HG03469 (cell line): ENCODE data around the gene ZFY.
"Not testable (repeated sequence)": the region's sequence is repeated elsewhere in the genome, so short reads cannot be mapped to it uniquely, and the experiment has no call there.

Experiments used
- ATAC-seq: cut with Tn5 transposase; IDR thresholded peaks from one replicate; pipeline ENCODE4 v1.9.1; 2021; ENCODE audit warnings: mild to moderate bottlenecking, moderate library complexity, moderate number of reproducible peaks; ENCODE audit not compliant: unreplicated experiment

ZFY gene

GRCh38 chrY:2972708-2973107 lies 37.5 kb downstream of the ZFY start:
- no peak for ATAC-seq

- ATAC-seq, result no peak
Observed at GRCh38 chrY:2973110-2973751, 38.0 kb downstream of the ZFY start.

- ATAC-seq, result no peak
Observed at GRCh38 chrY:2979283-2979682, 44.1 kb downstream of the ZFY start.

GRCh38 chrY:2984491-2984890 lies 49.3 kb downstream of the ZFY start:
- ATAC-seq, result no peak

- not testable (repeated sequence) for ATAC-seq
Observed at GRCh38 chrY:2987178-2987577, 52.0 kb downstream of the ZFY start.

- not testable (repeated sequence) for ATAC-seq
Observed at GRCh38 chrY:2997369-2997768, 62.2 kb downstream of the ZFY start.

- ATAC-seq, result no peak
Observed at GRCh38 chrY:3002190-3002589, 67.0 kb downstream of the ZFY start.

- peak; percentile 38 for ATAC-seq
Observed at GRCh38 chrY:3002680-3003515, 67.7 kb downstream of the ZFY start.

- ATAC-seq, result no peak
Observed at GRCh38 chrY:3003516-3003830, 68.3 kb downstream of the ZFY start.

GRCh38 chrY:3003846-3004245 lies 68.7 kb downstream of the ZFY start:
- ATAC-seq, result peak; percentile 38

GRCh38 chrY:3006031-3006430 lies 70.8 kb downstream of the ZFY start:
- ATAC-seq, result not testable (repeated sequence)

- no peak for ATAC-seq
Observed at GRCh38 chrY:3007967-3008366, 72.8 kb downstream of the ZFY start.

- ATAC-seq, result no peak
Observed at GRCh38 chrY:3012226-3012625, 77.0 kb downstream of the ZFY start.

- no peak for ATAC-seq
Observed at GRCh38 chrY:3016594-3016993, 81.4 kb downstream of the ZFY start.

- ATAC-seq, result no peak
Observed at GRCh38 chrY:3018546-3018945, 83.4 kb downstream of the ZFY start.

- ATAC-seq, result no peak
Observed at GRCh38 chrY:3019584-3019983, 84.4 kb downstream of the ZFY start.

GRCh38 chrY:3021176-3021575 lies 86.0 kb downstream of the ZFY start:
- ATAC-seq, result no peak

- ATAC-seq, result peak; percentile 34
Observed at GRCh38 chrY:3023606-3024005, 88.4 kb downstream of the ZFY start.

GRCh38 chrY:3025357-3025756 lies 90.2 kb downstream of the ZFY start:
- ATAC-seq, result no peak
